IgD-negative memory B cell (primary cell): ENCODE data around the gene MYO1B. TPM values are rescaled to one million over a fixed set of nuclear protein-coding genes. Genes with fewer than 3 reads are reported as not detected.

ENCODE experiments used
- H3K27ac Mint-ChIP-seq, 3 donors: one replicate each; pipeline ENCODE4 v1.8.0; 2020 to 2022; ENCODE audit warnings: mild to moderate bottlenecking in 3 of 3, mixed read lengths in 3 of 3, moderate library complexity in 1 of 3
- H3K27me3 Mint-ChIP-seq: one replicate; pipeline ENCODE4 v1.8.0; 2021; ENCODE audit warnings: mixed read lengths
- H3K36me3 Mint-ChIP-seq: one replicate; pipeline ENCODE4 v1.8.0; 2020; ENCODE audit warnings: mild to moderate bottlenecking, mixed read lengths
- H3K4me1 Mint-ChIP-seq, 3 donors: one replicate each; pipeline ENCODE4 v1.8.0; 2020 to 2022; ENCODE audit warnings: mixed read lengths in 3 of 3, mild to moderate bottlenecking in 1 of 3
- H3K4me3 Mint-ChIP-seq, 4 donors: one replicate each; pipeline ENCODE4 v1.8.0; 2020 to 2022; ENCODE audit warnings: mild to moderate bottlenecking in 4 of 4, mixed read lengths in 4 of 4, moderate library complexity in 3 of 4
- H3K9me3 Mint-ChIP-seq, 3 donors: one replicate each; pipeline ENCODE4 v1.8.0; 2020 to 2021; ENCODE audit warnings: mixed read lengths in 3 of 3, mild to moderate bottlenecking in 1 of 3
- polyA plus RNA-seq: library from polyadenylated mRNA; unstranded; fragments of 300-500 nt; fragmentation: Illumina TruSeq; gene quantifications from one replicate; pipeline ENCODE4 v1.2.3, GENCODE V29; 2021

The MYO1B gene
- polyA plus RNA-seq, 1 donor from 2014 or later = 2.0 TPM

DNA sequence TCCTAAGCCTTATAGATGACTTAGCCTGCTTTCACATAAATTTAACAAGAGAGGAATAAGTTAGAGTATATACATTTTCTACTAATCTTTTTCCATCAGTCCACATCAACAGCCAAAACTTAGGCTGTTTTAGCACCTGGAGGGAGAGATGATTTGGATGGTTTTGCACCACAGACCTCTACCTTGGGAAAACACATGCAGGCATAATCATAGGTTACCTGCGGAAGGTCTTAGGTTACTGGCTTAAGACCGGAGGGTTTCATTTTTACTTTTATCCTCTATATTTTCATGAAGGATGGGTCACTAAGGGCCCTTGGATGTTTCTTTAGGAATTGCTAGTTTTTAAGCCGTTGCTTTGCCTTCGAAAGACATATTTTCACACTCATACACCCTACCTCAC is 66.0 kb downstream of the MYO1B start:
- no peaks in the 10 kb centered on the region for H3K9me3 Mint-ChIP-seq
- no peak overlapping the region for H3K4me3 Mint-ChIP-seq
- peaks cover 9 to 21% (median 11%) of the 10 kb centered on the region in 3 donors for H3K4me1 Mint-ChIP-seq
- no peak overlapping the region for H3K27ac Mint-ChIP-seq
- H3K36me3 Mint-ChIP-seq = peaks cover 2% of the 10 kb centered on the region
- H3K27me3 Mint-ChIP-seq = no peaks in the 10 kb centered on the region

- no peak overlapping the region for H3K27ac Mint-ChIP-seq
- H3K4me1 Mint-ChIP-seq = peaks cover 9 to 22% (median 11%) of the 10 kb centered on the region in 3 donors
- peaks cover 2% of the 10 kb centered on the region for H3K36me3 Mint-ChIP-seq
- H3K4me3 Mint-ChIP-seq = no peak overlapping the region
- no peaks in the 10 kb centered on the region for H3K27me3 Mint-ChIP-seq
- H3K9me3 Mint-ChIP-seq = no peaks in the 10 kb centered on the region
These were observed 66.4 kb downstream of the MYO1B start for GRCh38 chr2:191311627-191312026.

DNA sequence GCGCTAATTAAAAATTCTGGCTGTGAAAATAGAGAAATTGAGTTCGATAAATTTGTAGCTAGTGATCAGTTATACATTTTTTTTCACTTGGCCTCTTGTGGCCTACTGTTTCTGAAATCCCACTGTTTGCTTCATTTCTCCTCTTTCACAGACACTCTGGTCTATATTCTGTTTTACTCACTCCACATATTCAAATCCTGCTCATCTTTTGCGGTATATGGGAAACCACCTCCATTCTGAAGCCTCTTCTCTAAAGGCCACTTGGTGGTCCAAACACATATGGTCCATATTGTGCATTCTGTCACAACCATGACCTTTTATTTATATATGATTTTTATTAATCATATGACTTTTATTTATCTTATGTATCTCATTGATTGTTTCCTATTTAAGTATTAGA is 67.0 kb downstream of the MYO1B start:
- no peak overlapping the region for H3K4me3 Mint-ChIP-seq
- H3K4me1 Mint-ChIP-seq = peaks cover 9 to 24% (median 11%) of the 10 kb centered on the region in 3 donors
- H3K36me3 Mint-ChIP-seq = peaks cover 2% of the 10 kb centered on the region
- no peak overlapping the region for H3K27ac Mint-ChIP-seq
- H3K9me3 Mint-ChIP-seq = no peaks in the 10 kb centered on the region
- H3K27me3 Mint-ChIP-seq = peaks cover 1% of the 10 kb centered on the region

DNA sequence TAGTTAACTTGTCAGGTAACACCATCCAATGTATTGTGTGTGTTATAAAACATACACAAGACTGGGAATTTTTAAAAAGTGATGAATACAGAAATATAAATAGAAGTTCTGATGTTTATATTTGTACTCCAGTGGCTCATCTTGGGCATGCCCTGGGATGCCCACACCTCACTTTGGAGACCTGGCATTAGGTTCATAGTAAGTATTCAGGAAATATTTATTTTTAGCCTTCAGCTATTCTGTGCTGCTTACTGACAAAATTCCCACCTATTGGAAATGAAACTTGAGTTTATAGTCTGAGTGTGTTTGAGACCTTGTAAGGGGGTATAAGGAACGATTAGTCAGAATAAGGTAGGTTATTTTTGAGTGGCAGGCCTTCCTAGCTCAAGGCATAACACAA is 67.5 kb downstream of the MYO1B start:
- H3K4me3 Mint-ChIP-seq = no peak overlapping the region
- H3K36me3 Mint-ChIP-seq = no peaks in the 10 kb centered on the region
- H3K27me3 Mint-ChIP-seq = peaks cover 2% of the 10 kb centered on the region
- H3K9me3 Mint-ChIP-seq = no peaks in the 10 kb centered on the region
- H3K27ac Mint-ChIP-seq = no peak overlapping the region
- H3K4me1 Mint-ChIP-seq = peaks cover 9 to 21% (median 11%) of the 10 kb centered on the region in 3 donors

- no peaks in the 10 kb centered on the region for H3K9me3 Mint-ChIP-seq
- no peaks in the 10 kb centered on the region for H3K36me3 Mint-ChIP-seq
- no peak overlapping the region for H3K27ac Mint-ChIP-seq
- H3K4me3 Mint-ChIP-seq = peak overlapping the region in 2 of 4 donors; percentile 4 to 72
- peaks cover 2% of the 10 kb centered on the region for H3K27me3 Mint-ChIP-seq
- H3K4me1 Mint-ChIP-seq = peaks cover 9 to 20% (median 11%) of the 10 kb centered on the region in 3 donors
These were observed 69.6 kb downstream of the MYO1B start for GRCh38 chr2:191314697-191315364.

DNA sequence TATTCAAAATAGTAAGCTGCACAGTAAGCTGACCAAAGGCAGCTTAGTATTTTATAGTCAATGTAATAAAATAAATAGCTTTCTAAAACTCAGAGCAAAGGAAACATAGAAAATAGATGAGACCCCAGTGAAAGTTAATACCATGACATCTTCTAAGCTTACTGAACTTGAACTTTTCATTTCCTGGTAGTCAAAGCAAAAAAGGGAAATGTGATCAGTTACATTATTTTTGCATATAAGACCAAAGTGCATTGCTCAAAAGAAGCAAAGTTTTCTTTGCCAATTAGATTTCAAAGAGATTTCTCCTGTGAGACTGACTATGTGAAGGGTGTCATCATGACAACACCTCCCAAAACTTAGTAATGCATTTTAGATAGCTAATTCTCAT is 70.2 kb downstream of the MYO1B start:
- Mint-ChIP-seq H3K9me3 (no peaks in the 10 kb centered on the region), H3K27me3 (peaks cover 2% of the 10 kb centered on the region), H3K27ac (no peak overlapping the region), H3K4me1 (peaks cover 9 to 20% (median 11%) of the 10 kb centered on the region in 3 donors), H3K4me3 (peak overlapping the region in 2 of 4 donors; percentile 4 to 72), H3K36me3 (peaks cover 2% of the 10 kb centered on the region)

DNA sequence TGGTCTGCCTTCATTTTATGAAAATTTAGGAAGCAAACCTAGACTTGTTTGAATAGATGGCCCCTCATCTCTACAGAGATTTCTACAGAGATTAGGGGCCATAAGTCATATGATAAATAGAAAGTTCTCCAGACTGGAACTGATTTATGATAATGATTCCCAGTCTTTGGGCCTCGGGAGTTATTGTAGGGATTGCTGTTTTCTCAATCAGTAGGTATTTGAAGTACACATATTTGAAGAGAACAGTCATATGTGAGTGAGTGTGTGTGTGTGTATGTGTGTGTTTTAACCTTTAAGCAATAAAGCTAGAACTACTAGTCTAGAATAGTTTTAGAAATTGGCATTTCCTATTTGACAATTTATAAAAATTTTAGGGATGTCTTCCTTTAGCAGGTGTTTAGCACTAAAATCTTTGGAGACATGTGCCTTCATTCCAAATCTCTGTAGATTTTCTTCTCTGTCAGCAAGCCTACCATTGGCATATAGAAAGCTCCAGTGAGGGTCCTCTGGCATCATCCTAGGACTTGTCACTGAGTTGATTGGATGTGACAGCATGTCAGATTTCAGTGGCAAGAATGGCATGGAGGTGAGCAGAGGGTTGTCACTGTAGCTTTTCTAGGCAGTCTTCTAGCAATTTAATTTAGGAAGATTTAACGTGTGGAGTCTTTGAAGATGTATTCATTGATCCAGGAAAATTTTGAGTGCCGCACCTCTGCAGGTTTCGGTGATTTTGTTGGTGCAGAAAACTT is 71.2 kb downstream of the MYO1B start:
- Mint-ChIP-seq H3K4me3 (peak overlapping the region in 1 of 4 donors; percentile 56), H3K4me1 (peaks cover 10 to 21% (median 12%) of the 10 kb centered on the region in 3 donors), H3K9me3 (no peaks in the 10 kb centered on the region), H3K27ac (no peak overlapping the region), H3K36me3 (peaks cover 2% of the 10 kb centered on the region), H3K27me3 (peaks cover 2% of the 10 kb centered on the region)

- Mint-ChIP-seq H3K9me3 (no peaks in the 10 kb centered on the region), H3K36me3 (peaks cover 2% of the 10 kb centered on the region), H3K4me1 (peaks cover 18 to 34% (median 25%) of the 10 kb centered on the region in 3 donors), H3K27me3 (peaks cover 2% of the 10 kb centered on the region), H3K27ac (no peak overlapping the region), H3K4me3 (no peak overlapping the region)
These were observed 73.0 kb downstream of the MYO1B start for GRCh38 chr2:191318037-191318728.

DNA sequence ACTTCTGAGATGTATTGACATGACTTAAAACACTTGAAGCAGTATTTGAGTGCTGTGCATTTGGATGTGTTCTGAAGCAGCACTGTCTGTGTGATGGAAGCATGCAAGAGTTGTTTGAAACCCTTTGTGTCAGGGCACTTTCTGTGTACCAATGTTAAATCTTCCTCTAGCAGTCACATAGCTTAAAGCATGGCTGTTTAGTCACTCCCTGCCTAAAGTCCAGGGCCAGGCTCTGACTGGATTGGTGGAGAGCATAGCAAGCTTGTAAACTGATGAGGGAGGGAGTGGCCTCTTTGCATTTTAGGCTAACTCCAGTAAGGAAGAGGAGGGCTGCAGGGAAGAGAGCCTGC is 73.5 kb downstream of the MYO1B start:
- Mint-ChIP-seq H3K36me3 (peaks cover 2% of the 10 kb centered on the region), H3K27me3 (peaks cover 2% of the 10 kb centered on the region), H3K4me3 (no peak overlapping the region), H3K4me1 (peaks cover 18 to 34% (median 25%) of the 10 kb centered on the region in 3 donors), H3K27ac (no peak overlapping the region), H3K9me3 (no peaks in the 10 kb centered on the region)

GRCh38 chr2:191319186-191319585 is 74.0 kb downstream of the MYO1B start:
- H3K36me3 Mint-ChIP-seq = peaks cover 2% of the 10 kb centered on the region
- no peak overlapping the region for H3K27ac Mint-ChIP-seq
- H3K27me3 Mint-ChIP-seq = peaks cover 2% of the 10 kb centered on the region
- H3K9me3 Mint-ChIP-seq = no peaks in the 10 kb centered on the region
- peaks cover 18 to 34% (median 25%) of the 10 kb centered on the region in 3 donors for H3K4me1 Mint-ChIP-seq
- no peak overlapping the region for H3K4me3 Mint-ChIP-seq

- H3K9me3 Mint-ChIP-seq = no peaks in the 10 kb centered on the region
- peaks cover 2% of the 10 kb centered on the region for H3K27me3 Mint-ChIP-seq
- H3K36me3 Mint-ChIP-seq = peaks cover 2% of the 10 kb centered on the region
- peaks cover 10 to 20% (median 14%) of the 10 kb centered on the region in 3 donors for H3K4me1 Mint-ChIP-seq
- no peak overlapping the region for H3K4me3 Mint-ChIP-seq
- H3K27ac Mint-ChIP-seq = no peak overlapping the region
These were observed 75.7 kb downstream of the MYO1B start for GRCh38 chr2:191320881-191321280.

DNA sequence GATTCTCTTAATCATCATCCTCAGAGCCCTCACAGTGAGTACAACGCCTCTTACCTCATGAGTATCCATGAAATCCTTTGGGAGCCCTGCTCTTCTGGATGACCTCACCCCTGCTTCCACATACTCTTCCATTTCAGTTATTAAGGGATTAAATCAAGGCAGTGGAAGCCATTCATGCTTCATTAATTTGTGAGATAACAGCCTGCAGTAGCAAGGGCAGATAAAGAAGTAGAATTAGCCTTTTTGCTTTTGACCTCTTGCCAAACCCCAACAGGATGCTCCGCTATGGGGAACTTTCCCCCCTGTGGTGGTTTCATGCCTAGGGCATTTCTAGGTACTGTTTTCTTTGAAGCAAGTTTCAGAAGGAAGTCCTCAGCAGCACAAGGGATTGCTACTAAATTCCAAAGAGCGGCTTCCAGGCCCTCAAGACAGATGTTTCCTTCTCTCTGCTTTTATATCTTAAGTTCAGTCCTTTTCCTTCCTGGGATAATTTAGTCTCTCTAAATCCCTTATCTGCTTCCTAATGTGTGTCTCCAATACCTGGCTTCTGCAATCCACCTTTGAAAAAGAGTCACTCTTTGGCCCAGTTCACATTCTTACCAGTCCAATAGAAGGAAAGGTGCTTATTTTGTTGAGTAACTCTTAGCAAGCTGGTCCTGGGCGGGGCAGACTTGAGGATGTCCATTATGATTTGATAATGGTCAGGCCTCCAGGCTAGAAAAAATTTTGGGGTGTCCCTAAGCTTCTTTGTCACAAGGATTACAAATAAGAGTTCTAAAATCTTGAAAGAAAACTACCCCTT is 76.9 kb downstream of the MYO1B start:
- peaks cover 2% of the 10 kb centered on the region for H3K36me3 Mint-ChIP-seq
- peak overlapping the region in 2 of 3 donors; percentile 19 to 55 for H3K27ac Mint-ChIP-seq
- H3K4me3 Mint-ChIP-seq = peak overlapping the region in 2 of 4 donors; percentile 29 to 52
- H3K9me3 Mint-ChIP-seq = no peaks in the 10 kb centered on the region
- H3K4me1 Mint-ChIP-seq = peaks cover 9 to 14% (median 14%) of the 10 kb centered on the region in 3 donors
- H3K27me3 Mint-ChIP-seq = peaks cover 2% of the 10 kb centered on the region

DNA sequence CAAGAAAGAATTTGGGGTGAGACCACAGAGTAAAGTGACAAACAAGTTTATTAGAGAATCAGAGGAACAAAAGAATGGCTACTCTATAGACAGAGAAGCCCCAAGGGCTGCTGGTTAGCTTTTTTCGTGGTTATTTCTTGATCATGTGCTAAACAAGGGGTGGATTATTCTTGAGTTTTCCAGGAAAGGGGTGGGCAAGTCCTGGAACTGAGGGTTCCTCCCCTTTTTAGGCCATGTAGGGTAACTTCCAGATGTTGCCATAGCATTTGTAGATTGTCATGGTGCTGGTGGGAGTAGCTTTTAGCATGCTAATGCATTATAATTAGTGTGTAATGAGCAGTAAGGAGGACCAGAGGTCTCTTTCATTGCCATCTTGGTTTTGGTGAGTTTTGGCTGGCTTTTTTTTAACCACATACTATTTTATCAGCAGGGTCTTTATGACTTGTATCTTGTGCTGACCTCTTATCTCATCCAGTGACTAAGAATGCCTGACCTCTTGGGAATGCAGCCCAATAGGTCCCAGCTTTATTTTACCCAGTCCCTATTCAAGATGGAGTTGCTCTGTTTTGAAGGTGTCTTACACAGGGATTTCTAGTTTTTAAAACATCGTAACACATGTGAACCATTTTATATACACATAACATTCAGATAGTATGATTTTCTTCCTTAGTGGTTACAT is 77.8 kb downstream of the MYO1B start:
- peaks cover 2% of the 10 kb centered on the region for H3K36me3 Mint-ChIP-seq
- H3K27ac Mint-ChIP-seq = no peak overlapping the region
- no peaks in the 10 kb centered on the region for H3K27me3 Mint-ChIP-seq
- H3K4me3 Mint-ChIP-seq = no peak overlapping the region
- peaks cover 9 to 14% (median 14%) of the 10 kb centered on the region in 3 donors for H3K4me1 Mint-ChIP-seq
- no peaks in the 10 kb centered on the region for H3K9me3 Mint-ChIP-seq

DNA sequence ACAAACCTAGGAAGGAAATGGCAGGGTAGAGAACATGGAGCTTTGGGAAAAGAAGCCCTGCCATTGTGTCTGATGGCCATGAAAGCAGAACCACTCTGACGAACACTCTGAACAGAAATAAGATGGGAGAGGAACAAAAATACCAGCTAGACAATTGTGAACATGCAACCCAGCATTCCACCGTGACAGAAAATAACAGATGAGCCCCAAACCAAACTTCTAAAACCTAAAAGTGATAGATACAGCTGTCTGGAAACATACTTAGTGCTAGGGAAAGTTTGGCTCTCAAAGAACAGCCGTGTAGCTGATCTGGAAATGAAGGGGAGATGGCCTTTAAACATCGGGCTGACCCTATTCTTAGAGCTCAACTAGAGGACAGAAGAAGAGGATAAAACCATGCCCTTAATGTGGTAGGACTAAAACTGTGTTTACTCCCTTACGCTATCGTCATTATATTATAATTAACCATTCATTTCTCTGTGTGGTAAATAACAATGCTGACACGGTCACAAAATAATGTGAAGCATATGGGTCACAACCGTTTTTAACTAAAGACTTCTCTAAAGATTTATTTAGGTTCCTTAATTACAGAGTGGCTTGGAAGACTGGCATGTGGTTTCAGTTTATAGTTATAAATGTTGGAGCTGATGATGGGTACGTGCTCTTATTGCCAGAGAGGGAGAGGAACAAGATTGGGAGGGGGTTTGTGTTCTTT is 80.6 kb downstream of the MYO1B start:
- Mint-ChIP-seq H3K9me3 (no peaks in the 10 kb centered on the region), H3K4me1 (peaks cover 11 to 14% (median 14%) of the 10 kb centered on the region in 3 donors), H3K36me3 (no peaks in the 10 kb centered on the region), H3K4me3 (no peak overlapping the region), H3K27ac (no peak overlapping the region), H3K27me3 (no peaks in the 10 kb centered on the region)
